CD4-positive, alpha-beta T cell (primary cell): Measurements from ENCODE around the gene YY1AP1. TPM values are rescaled to one million over a fixed set of nuclear protein-coding genes. Genes with fewer than 3 reads are reported as not detected.

ENCODE experiments used
- ATAC-seq: fragments of 200-7000 bp; cut with Tn5 transposase; one replicate; pipeline ENCODE4 v1.10.0; 2022; ENCODE audit warnings: mild to moderate bottlenecking; ENCODE audit not compliant: poor library complexity
- CTCF ChIA-PET: fragments of 350-600 bp; sonication (Branson Sonifier 250); formaldehyde crosslinking; loops from one replicate; lab custom pipeline; 2021; ENCODE audit warnings: antibody characterized with exemption, inconsistent platforms; lab: Charles Lee
- POLR2A ChIA-PET: fragments of 350-600 bp; sonication (Branson Sonifier 250); formaldehyde crosslinking; loops from one replicate; lab custom pipeline; 2021; ENCODE audit warnings: antibody characterized with exemption, inconsistent platforms; lab: Charles Lee
- DNase-seq, 14 experiments: peaks; one replicate each; pipeline ENCODE4 v3.0.0-alpha.2; 2013 to 2020; ENCODE audit warnings: mixed read lengths in 2 of 14
- H3K27ac ChIP-seq, 2 donors: one replicate each; pipeline versions ENCODE4 v1.5.1 to v1.7.0; 2013; ENCODE audit warnings: low read length in 2 of 2, low read depth in 1 of 2, mild to moderate bottlenecking in 1 of 2
- H3K27me3 ChIP-seq, 2 experiments: 1 replicate in 1 of 2; 2 replicates in 1 of 2; pipeline versions ENCODE4 v1.6.1 to v1.7.0; 2013; ENCODE audit warnings: low read length in 2 of 2, control low read depth in 1 of 2, mild to moderate bottlenecking in 1 of 2, moderate library complexity in 1 of 2; ENCODE audit not compliant: insufficient read depth in 2 of 2, control insufficient read depth in 1 of 2
- H3K36me3 ChIP-seq: one replicate; pipeline ENCODE4 v1.6.1; 2013; ENCODE audit warnings: low read length, control low read depth; ENCODE audit not compliant: insufficient read depth
- H3K4me1 ChIP-seq: one replicate; pipeline ENCODE4 v1.6.1; 2013; ENCODE audit warnings: low read length, control low read depth; ENCODE audit not compliant: insufficient read depth
- H3K4me3 ChIP-seq: one replicate; pipeline ENCODE4 v1.5.1; 2013; ENCODE audit warnings: mild to moderate bottlenecking, low read length, moderate library complexity
- H3K9me3 ChIP-seq, 2 experiments: 1 replicate in 1 of 2; 2 replicates in 1 of 2; pipeline versions ENCODE4 v1.6.1 to v1.7.0; 2013; ENCODE audit warnings: low read length in 2 of 2, mild to moderate bottlenecking in 2 of 2, control low read depth in 1 of 2, moderate library complexity in 1 of 2; ENCODE audit not compliant: control insufficient read depth in 1 of 2, insufficient read depth in 1 of 2
- H3K27ac Mint-ChIP-seq: one replicate; pipeline ENCODE4 v1.8.0; 2020; ENCODE audit warnings: mixed read lengths
- H3K27me3 Mint-ChIP-seq: one replicate; pipeline ENCODE4 v1.8.0; 2021; ENCODE audit warnings: mixed read lengths
- H3K36me3 Mint-ChIP-seq: one replicate; pipeline ENCODE4 v1.8.0; 2021; ENCODE audit warnings: low read depth, mixed read lengths
- H3K4me1 Mint-ChIP-seq: one replicate; pipeline ENCODE4 v1.8.0; 2021; ENCODE audit warnings: low read depth, mixed read lengths
- H3K4me3 Mint-ChIP-seq: one replicate; pipeline ENCODE4 v1.8.0; 2020; ENCODE audit warnings: mild to moderate bottlenecking, mixed read lengths
- H3K9me3 Mint-ChIP-seq: one replicate; pipeline ENCODE4 v1.8.0; 2020; ENCODE audit warnings: mixed read lengths
- CTCF ChIP-seq: fragments of 200-600 bp; IDR thresholded peaks from one replicate; pipeline ENCODE4 v1.8.0; 2022; ENCODE audit warnings: antibody characterized with exemption, mild to moderate bottlenecking
- intact Hi-C, 2 experiments: fragments of 100-400 bp; cut with DNase I in 1 of 2; cut with micrococcal nuclease in 1 of 2; formaldehyde crosslinking; loops; one replicate each; pipeline versions ENCODE4 v1.15.1 to v1.9.0; 2023 to 2025; cut with DNase I, micrococcal nuclease
- total RNA-seq, 174 experiments: library from RNA in 2 of 174; stranded (reverse) in 2 of 174; gene quantifications; one replicate each; pipeline ENCODE4 v1.2.3 and lab custom pipeline; 2021 to 2026

YY1AP1 gene
- total RNA-seq, 2 experiments from 2014 or later, result 71.1 to 81.2 TPM

- peaks cover 0 to 4% of the 10 kb centered on the region in 2 experiments for H3K27me3 ChIP-seq
- ChIA-PET POLR2A (no interaction called here), CTCF (no interaction called here)
- DNase-seq (no peak), ATAC-seq (no peak)
- Mint-ChIP-seq H3K9me3 (peaks cover 3% of the 10 kb centered on the region), H3K27me3 (peaks cover 5% of the 10 kb centered on the region), H3K27ac (no peak overlapping the region), H3K36me3 (no peaks in the 10 kb centered on the region), H3K4me1 (no peaks in the 10 kb centered on the region), H3K4me3 (no peak overlapping the region)
- H3K4me3 ChIP-seq, result no peak overlapping the region
- TF ChIP-seq CTCF, result no peak
- no peaks in the 10 kb centered on the region for H3K4me1 ChIP-seq
- no peaks in the 10 kb centered on the region for H3K36me3 ChIP-seq
- H3K27ac ChIP-seq, result no peak overlapping the region
- intact Hi-C loops, result no loop called here
- peaks cover 0 to 9% of the 10 kb centered on the region in 2 experiments for H3K9me3 ChIP-seq
Observed at GRCh38 chr1:155646307-155646706, 42.3 kb downstream of the YY1AP1 start.

- CTCF ChIA-PET, result no interaction called here
- H3K27ac ChIP-seq, result no peak overlapping the region
- no peak overlapping the region for H3K4me3 ChIP-seq
- no peak for TF ChIP-seq CTCF
- H3K4me1 Mint-ChIP-seq, result no peaks in the 10 kb centered on the region
- DNase-seq (no peak), ATAC-seq (no peak)
- H3K27ac Mint-ChIP-seq, result no peak overlapping the region
- H3K9me3 ChIP-seq, result peaks cover 0 to 9% of the 10 kb centered on the region in 2 experiments
- H3K4me3 Mint-ChIP-seq, result no peak overlapping the region
- H3K27me3 ChIP-seq, result peaks cover 0 to 4% of the 10 kb centered on the region in 2 experiments
- no peaks in the 10 kb centered on the region for H3K36me3 Mint-ChIP-seq
- intact Hi-C loops, result no loop called here
- no peaks in the 10 kb centered on the region for H3K36me3 ChIP-seq
- no peaks in the 10 kb centered on the region for H3K4me1 ChIP-seq
- H3K27me3 Mint-ChIP-seq, result peaks cover 5% of the 10 kb centered on the region
- POLR2A ChIA-PET, result no interaction called here
- peaks cover 3% of the 10 kb centered on the region for H3K9me3 Mint-ChIP-seq
Observed at GRCh38 chr1:155645648-155646047, 42.9 kb downstream of the YY1AP1 start.

- Histone ChIP-seq H3K27me3 (peaks cover 0 to 4% of the 10 kb centered on the region in 2 experiments), H3K4me3 (no peak overlapping the region), H3K27ac (no peak overlapping the region), H3K36me3 (no peaks in the 10 kb centered on the region), H3K4me1 (no peaks in the 10 kb centered on the region), H3K9me3 (peaks cover 0 to 9% of the 10 kb centered on the region in 2 experiments)
- ATAC-seq (no peak), DNase-seq (no peak)
- ChIA-PET CTCF (interaction anchor here (0.5 kb wide), 2 partner anchors 68 to 224 kb away, joined by 3 read pairs; no protein-coding TSS in a partner anchor), POLR2A (no interaction called here)
- H3K27ac Mint-ChIP-seq, result no peak overlapping the region
- TF ChIP-seq CTCF, result no peak
- intact Hi-C loops, result no loop called here
- H3K4me1 Mint-ChIP-seq, result no peaks in the 10 kb centered on the region
- peaks cover 3% of the 10 kb centered on the region for H3K9me3 Mint-ChIP-seq
- no peak overlapping the region for H3K4me3 Mint-ChIP-seq
- H3K27me3 Mint-ChIP-seq, result peaks cover 5% of the 10 kb centered on the region
- no peaks in the 10 kb centered on the region for H3K36me3 Mint-ChIP-seq
Observed at GRCh38 chr1:155645034-155645598, 43.5 kb downstream of the YY1AP1 start.
